Measurements from ENCODE around the gene ATG7.

Gene ATG7

DNA sequence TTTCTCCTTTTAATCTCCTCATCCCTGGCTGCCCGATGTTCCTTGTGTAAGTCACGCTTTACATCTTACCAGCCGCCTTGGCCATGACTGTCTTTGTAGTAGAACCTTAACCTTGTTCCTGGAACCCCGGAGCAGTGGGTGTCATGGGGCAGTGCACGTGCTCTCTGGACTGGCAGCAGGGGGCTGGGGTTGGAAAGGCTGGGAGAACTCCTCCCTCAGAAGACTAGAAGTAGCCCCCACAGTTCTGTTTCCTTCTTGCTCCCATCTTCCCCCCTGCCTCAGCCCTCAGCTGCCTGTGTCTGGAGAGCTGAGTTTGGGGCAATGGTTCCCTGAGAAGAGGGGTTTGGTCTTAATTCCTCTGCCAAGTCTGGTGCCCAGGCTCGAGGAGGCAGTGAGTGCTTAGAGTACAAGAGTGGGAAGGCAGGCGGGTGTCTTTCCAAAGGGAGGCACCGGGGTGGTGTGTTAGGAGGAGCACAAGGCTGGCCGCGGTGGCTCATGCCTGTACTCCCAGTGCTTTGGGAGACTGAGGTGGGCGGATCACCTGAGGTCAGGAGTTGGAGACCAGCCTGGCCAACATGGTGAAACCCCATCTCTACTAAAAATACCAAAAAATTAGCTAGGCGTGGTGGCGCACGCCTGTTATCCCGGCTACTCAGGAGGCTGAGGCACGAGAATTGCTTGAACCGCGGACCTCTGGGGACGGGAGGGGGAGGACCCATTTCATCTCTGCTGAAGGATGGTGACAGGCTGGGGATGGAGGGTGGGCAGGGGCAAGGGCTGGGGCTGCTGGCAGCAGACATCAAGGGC, 271.1 kb downstream of the ATG7 start:
- FAIRE-seq, result no peak

DNA sequence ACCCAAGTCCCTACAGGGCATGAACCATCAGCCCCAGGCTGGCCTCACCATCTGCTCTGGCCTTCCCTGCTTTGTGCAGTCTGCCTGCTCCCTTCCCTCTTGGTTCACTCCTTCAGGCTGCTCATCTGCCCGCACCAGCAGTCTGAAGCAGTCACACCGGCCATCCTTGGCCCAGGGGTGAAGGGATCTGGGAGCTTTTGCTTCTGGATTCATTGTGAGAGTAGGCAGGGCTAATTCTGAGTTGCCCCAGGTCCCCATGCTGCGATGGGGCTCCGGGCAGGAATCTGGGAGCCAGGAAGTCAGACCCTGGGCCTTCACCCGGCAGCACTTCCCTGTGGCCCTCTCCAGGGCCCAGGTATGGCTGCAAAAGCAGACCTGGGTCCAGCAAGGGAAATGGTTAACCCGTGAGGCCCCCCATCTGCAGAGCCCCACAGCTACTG, 271.8 kb downstream of the ATG7 start:
- FAIRE-seq, result no peak

DNA sequence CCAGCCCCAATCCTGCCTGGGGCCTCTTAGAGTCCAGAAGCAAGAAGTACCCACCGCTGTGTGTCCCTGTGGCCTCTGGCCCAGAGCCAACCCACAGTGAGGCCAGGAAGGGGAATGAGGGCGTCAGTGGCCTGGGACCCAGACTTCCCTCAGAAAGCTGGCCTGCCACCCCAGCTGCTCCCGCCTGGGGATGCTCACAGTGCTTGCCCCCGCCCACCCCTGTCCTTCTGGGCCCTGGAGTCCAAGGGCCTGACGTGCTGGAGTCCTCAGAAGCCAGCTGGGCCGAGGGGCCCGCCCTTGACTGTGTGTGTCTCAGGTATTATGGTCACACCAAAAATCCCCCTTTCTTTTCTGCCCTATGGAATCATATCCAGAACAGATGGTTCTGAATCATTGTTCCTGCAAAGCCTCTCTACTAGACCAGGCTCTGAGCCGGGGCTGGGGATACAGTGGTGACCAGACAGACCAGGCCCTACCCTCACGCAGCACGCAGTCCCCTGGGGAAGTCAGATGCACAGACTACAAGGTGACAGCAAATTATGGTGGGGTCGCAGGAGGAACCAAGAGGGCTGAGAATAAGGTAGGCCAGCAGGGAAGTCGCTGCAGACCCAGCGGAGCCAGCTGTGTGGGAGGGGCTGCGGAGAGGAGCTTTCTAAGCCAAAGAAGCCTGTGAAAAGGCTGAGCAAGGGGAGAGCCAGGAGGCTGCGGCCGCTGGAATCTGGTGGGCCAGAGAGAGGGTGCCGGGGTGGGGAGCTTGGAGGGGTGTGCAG, 272.4 kb downstream of the ATG7 start:
- FAIRE-seq, result no peak

DNA sequence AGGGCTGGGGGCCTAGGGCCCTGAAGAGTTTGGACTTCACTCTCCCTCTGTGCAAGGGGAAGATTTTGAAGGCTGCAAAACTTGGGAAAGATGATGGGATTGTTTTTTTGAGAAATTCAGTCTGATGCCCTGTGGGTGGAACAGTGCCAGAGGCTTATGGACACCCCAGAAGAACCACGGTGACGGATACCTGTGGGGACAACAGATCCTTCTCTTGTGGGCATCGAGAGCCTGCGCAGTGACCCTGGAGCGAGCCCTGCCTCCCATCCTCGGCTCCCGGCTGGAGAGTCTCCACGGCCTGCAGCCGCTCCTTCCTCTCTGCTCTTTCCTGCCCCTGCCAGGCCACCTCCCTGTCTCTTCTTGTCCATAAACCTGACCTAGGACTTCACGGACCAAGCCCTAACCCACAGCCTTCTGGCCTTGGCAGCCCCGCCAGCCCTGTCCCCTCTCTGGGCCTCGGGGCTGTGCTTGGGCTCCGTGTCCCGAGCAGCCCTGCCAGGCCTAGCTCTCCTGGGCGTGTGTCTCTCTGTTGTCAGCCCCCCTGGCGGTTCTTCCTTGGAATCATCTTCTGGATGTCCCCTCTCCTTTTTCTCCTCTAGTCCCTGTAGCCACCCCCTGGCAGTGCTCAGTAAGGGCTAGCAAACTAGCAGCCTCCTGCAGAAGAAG, 273.1 kb downstream of the ATG7 start:
- no peak for FAIRE-seq

DNA sequence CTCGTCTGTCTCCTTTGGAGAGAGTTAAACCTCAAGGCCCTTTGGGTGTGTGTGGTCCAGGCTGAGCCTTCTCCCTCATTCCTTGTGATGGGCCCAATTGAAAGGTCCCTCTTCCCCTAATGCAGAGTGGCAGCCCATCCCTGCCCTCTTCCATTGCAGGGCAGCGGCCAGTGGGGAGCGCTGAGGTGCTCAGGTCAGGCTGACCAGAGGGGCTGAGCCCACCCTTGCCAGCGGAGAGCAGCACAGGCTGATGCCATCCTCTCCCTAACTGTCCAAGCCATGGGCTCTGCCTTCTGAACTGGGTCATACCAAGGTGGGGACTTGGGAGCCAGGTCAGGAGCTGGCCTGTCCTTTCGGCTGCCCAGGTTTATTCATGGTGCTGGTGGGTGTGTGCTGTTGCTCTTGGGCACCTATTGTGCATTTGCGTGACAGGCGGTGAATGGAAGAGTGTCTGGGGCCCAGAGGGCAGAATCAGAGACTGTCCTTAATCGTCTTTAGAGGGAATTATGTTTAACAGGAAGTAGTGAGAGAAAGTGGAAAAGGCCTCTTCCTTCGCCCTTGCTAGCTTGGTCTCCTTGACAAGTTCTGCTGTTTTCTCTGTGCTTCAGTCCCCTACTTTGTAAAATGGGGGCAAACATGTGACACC, 274.6 kb downstream of the ATG7 start:
- FAIRE-seq, result no peak

DNA sequence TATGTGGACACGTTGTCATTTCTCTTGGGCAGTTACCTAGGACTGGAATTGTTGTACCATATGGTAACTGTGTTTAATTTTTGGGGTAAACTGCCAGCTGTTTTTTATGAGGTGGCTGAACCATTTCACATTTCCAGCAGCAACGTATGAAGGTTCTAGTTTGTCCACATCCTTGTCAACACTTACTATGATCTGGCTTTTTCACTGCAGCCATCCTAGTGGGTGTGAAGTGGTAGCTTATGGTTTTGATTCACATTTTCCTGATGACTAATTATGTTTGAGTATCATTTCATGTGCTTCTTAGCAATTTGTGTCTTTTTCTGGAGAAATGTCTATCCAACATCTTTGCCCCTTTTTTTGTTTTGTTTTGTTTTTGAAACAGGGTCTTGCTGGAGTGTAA, 275.3 kb downstream of the ATG7 start:
- FAIRE-seq, result no peak

DNA sequence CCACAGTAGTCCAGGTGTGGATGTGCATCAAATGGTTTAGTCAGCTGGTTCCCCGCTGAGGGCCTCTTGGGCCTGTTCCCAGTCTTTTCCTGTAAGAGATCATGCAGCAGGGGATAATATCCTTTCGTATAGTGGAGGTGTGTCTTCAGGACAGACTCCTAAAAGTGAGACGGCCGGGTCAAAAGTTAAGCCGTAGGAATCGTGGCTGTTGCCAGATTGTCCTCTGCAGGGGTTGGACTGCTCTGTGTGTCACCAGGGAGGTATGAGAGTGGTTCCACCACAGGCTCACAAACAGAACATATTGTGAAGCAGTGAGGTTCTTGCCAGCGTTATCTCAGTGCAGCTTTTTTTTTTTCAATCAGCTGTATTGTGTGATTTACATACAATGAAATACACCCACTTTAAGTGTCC, 276.5 kb downstream of the ATG7 start:
- FAIRE-seq, result no peak

DNA sequence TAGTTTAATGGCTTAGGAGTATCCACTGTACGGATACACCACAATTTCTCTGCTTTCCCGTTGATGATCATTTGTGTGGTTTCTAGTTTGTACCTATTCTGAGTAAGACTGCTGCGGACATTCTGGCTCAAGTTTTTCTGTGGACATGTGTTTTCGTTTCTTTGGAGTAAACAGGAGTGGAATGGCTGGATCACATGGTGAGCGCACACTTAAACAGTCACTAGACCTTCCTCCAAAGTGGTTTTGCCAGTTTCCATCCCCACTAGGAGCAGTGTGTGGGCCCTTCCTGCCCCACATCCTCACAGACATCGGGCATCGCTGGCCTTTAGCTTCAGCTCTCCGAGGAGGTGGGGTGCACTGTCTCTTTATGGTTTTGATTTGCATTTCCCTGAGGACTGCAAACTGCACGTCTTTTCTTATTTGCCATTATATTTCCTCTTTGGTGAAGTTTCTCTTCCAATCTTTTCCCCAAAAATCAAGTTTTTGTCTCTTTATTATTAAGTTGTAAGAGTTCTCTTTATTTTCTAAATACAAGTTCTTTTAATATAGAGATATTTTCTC, 277.5 kb downstream of the ATG7 start:
- no peak for FAIRE-seq

DNA sequence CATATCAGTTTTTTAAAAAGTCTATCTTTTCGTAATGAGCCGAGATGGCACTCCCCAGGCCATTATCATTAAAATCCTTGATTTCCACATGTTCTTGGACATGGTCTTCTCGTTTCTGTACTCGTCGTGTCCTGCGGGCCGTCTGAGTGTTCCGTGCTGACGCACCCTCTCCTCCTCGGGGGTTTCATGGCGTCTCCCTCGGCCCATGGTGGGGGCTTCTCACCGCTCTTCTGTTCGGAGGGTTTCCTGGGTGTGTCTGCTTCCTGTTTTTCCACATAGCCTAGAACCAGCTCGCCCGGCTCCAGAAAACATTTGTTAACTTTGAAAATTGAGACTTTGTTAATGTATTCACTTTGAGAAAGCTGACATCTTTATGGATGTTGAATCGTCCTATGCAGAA, 278.8 kb downstream of the ATG7 start:
- FAIRE-seq, result no peak

DNA sequence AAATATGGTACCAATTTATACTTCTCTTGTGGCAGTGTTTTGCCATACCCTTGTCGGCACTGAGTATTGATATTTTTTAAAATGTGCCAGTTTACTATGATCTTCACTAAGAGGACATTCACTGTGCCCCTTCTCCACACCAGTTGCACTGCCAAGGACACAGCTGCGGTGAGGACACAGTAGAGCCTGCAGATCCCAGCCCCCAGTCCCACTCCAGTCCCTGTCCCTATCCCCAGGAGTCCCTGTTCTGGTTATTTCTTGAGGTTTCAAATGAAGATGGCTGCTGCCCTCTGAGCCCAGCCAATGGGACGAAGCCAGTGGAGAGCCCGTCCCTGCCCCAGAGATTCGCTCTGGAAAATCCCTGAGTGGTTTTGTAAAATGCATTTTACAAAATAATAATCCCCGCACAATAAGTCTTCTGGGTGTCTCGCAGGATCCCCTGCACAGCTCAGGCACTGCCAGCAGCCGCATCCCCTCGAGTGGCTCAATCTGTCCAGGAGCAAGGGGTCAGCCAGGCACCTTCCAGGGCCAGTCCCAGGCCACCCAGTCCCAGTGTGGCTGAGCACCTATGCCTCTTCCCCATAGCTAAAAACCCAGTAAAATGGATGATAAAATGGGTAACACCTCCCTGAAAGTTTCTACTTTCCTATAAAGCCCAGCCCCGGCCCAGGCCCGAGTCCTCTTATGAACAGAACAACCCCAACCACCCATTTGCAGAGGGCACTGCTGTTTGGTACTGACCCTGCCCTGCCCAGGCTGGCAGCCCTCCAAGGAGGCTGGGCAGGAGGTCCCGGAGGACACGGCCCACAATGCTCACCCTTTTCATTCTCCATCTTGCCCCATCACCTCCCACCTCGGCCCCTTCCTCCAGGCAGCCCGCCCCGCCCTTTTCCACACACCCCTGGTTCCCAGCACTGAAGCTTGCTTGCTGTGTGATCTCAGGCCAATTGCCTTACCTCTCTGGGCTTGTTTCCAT, 280.4 kb downstream of the ATG7 start:
- FAIRE-seq, result no peak

DNA sequence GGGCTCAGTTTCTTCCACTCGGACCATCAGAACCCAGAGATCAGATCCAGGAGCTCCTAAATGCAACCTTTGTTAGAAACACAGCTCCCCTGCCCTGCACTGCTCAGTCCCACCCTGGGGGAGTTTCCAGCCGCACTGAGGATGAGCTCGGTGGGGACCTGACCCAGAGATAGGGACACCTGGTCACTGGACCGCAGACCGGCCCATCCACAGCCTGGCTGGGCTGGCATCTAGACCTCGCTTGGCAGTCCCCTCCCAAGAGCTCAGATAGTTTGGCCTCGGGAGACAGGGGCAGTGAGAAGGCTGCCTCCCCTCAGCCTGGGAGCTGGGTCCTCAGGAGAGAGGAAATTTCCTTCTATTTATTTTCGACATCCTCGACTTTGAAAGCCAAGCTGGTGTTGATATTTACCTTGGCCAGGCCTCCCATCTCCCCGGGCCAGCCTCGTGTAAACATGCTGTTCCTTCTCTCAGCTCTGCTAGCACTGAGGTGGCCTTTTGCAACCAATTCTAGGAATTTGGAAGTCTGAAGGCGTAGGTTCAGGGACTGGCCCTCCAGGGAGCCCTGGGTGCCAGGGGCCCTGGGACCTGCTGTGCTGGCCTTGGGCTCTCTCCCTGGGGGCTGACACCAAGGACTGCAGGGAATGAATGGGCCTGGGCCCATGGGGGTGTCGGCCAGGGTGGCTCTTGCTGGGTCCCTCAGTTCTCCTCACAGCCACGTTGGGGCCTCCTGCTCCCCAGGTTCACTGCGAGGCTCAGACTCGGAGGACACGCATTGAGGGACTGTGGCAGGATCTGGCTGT, 281.4 kb downstream of the ATG7 start:
- no peak for FAIRE-seq

DNA sequence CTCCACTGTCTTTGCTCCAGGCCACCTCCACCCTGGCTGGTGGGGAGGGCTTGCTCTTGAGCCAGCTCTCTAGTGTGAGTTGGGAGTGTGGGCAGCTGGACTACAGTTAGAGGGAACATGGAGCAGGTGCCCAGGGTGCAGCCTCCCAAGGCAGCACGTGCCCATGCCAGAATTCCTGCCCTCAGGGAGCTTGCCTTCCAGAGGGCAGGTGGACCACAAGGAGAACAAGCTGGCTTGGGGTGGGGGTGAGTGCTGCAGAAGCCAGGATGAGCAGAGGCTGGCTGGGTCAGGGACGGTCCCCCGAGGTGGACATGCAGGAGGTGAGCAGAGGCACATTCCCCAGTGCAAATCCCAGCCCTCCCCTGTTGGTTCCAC, 282.0 kb downstream of the ATG7 start:
- FAIRE-seq, result no peak

DNA sequence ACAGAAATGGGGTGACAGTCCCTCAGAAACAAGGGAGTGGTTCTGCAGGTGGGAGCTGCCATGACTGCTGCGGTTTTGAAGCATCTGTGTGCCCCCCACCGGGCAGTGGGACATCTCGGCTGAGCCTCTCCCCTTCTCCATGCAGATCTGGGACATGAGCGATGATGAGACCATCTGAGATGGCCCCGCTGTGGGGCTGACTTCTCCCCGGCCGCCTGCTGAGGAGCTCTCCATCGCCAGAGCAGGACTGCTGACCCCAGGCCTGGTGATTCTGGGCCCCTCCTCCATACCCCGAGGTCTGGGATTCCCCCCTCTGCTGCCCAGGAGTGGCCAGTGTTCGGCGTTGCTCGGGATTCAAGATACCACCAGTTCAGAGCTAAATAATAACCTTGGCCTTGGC, 282.5 kb downstream of the ATG7 start:
- FAIRE-seq, result no peak

DNA sequence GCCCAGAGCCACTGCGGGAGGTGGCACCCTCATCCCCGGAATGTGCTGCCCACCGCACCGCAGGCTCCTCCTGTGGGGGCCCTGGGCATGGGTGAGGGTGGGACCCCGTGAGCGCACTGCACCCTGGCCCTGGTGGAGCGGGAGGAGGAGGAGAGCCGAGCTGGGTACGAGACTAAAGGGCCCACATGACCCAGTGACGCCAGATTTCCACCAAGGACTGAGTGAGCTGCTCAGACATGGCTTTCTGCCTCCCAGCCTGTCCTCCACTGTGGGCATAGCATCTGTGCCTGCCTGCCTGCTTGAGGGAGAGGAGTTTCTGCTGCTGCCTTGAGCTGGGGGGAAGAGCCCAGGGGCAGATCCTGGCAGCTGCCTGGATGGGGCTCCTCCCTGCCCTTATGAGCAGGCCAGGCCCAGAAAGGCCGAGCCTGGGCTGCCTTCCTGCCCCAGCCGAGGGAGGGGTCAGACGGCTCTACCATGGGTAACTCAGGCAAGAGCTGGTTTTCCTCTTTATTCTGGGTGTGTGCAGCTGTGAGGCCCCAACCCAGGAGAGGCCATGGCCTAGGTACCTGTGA, 283.1 kb downstream of the ATG7 start:
- FAIRE-seq, result no peak

DNA sequence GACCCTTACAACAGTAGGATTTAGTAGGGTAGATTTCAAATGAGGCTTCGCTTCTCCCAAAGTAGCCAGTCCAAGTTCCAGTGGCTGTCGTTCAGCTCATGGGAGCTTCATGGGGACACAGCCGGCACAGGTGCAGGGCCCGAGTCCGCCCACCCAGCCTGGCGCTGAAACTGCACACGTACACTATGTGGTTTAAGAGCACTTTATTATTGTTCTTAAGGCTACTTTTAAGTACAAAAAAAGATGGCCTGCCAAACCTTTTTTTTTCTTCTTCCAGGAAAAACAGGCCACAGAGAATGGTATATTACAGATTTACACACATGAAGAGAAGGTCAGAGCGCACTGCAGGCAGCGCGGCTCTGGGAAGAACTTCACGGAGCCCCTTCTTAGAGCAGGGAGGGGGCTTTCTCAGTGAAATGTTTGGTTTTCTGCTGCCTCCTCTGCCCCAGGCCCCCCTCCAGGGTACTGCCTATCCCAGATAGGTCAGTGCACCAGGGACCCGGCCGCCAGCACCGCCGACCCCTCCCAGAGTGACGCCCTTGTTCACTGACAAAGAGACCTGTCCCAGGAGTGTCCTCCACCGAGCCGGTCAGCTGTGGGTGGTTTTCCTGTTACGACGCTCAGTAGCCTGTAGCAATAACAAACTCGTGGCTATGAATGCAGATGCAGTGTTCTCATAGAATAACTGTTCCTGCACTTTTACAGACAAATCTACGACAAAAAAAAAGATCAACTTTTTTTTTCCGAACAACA, 283.9 kb downstream of the ATG7 start:
- no peak for FAIRE-seq

DNA sequence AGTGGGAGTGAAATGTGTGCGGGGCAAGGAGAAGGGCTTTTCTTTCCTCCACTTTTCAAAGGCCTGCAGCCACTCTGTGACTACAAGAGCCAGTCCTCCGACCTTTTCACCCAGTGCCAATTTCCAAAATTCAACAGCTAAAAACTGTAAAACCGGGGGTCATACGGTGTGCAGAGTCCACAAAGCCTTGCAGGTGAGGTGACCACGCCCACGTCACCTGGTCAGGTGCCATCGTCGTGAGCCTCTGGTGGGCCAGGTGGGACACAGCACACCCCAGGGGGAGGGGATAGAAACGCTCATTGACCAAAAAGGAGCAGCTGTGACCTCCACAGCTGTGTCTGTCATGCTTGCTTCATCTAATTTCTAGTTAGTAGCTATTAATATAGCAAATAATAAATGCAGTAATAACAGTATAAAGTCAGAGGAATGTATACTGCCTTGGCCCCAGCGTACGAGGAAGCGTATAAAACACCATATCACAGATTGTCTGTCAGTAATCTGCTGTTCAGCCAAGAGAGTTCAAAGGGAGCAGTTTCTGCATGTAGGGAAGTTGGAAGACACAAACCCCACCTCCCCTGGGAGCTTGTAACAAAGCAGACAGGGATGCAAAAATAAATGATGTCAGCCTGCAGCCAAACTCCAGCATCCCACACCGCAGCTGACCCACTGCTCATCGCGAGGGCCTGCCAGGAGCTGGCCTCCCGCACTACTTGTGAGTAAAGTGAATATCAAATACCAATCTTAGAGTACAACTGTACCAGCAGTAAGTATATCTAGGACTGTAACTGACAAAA, 284.9 kb downstream of the ATG7 start:
- no peak for FAIRE-seq

DNA sequence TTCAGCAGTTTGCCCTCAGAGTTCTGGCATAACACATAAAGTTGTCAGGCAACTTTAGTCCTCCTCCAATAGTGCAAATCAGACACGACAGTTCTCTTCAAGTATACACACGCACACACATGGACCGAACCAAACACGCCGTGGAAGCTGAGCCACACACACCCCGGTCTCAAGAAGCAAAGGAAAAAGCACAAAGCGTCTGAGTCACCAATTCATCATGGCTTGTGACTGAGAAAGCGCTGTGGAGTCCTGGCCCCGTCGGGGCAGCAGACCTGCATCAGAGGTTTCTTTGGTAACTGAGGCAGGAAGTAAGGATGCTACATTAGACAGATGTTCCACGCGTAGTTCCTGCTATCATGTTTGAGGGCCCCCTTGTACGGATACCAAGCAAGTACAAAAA, 285.8 kb downstream of the ATG7 start:
- FAIRE-seq, result no peak

DNA sequence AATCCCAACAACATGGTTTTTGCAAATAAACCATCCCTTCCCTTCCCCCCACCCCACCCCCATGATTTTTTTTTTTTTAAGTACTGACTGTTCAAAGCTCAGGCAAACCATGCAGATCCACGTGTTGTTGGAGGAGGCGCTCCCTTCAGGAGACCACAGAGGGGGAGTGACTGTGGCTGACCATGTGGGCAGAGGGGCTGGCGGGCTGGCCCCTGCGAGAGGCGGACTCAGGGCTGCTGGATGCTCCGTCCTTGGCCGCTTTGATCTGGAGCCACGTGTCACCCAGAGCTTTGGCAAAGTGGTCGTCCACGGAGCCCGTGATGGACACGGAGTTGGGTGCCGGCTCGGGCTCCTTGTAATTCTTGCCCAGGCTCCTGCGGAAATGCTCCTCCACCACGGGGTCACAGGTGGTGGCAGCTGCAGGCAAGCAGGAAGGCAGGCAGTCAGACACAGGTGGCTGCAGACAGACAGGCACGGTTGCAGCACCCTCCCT, 286.3 kb downstream of the ATG7 start:
- FAIRE-seq, result no peak
